ENCODE measurements around the gene IKZF3. TPM values are rescaled to one million over a fixed set of nuclear protein-coding genes. Genes with fewer than 3 reads are reported as not detected.
"Not testable (repeated sequence)": the region's sequence is repeated elsewhere in the genome, so short reads cannot be mapped to it uniquely, and the experiment has no call there.

The IKZF3 gene
- total RNA-seq, 2 donors from 2014 or later: 0.37 to 0.51 TPM

GRCh38 chr17:39750131-39751015, 113.7 kb downstream of the IKZF3 start:
- Histone ChIP-seq H3K4me1 (peaks cover 0 to 28% of the 10 kb centered on the region in 2 donors), H3K36me3 (no peaks in the 10 kb centered on the region), H3K4me3 (no peak overlapping the region), H3K27ac (no peak overlapping the region), H3K9me3 (no peaks in the 10 kb centered on the region), H3K27me3 (no peaks in the 10 kb centered on the region)
- DNase-seq (ENCODE audit: low spot score): no peak
- no peak for TF ChIP-seq CTCF (IDR thresholded peaks at IDR 0.05)

GRCh38 chr17:39748444-39749034, 115.6 kb downstream of the IKZF3 start:
- H3K36me3 ChIP-seq; H3K9me3 ChIP-seq; H3K27me3 ChIP-seq; H3K27ac ChIP-seq; H3K4me3 ChIP-seq; DNase-seq (ENCODE audit: low spot score): not testable (repeated sequence)
- H3K4me1 ChIP-seq: peaks cover 0 to 18% of the 10 kb centered on the region in 2 donors

GRCh38 chr17:39747745-39748144, 116.4 kb downstream of the IKZF3 start:
- Histone ChIP-seq H3K36me3 (no peaks in the 10 kb centered on the region), H3K27me3 (no peaks in the 10 kb centered on the region), H3K4me1 (peaks cover 0 to 10% of the 10 kb centered on the region in 2 donors), H3K4me3 (no peak overlapping the region), H3K9me3 (no peaks in the 10 kb centered on the region), H3K27ac (no peak overlapping the region)
- TF ChIP-seq CTCF (IDR thresholded peaks at IDR 0.05): no peak
- DNase-seq (ENCODE audit: low spot score): no peak

- H3K27me3 ChIP-seq: no peaks in the 10 kb centered on the region
- TF ChIP-seq CTCF (IDR thresholded peaks at IDR 0.05): no peak
- no peak overlapping the region for H3K27ac ChIP-seq
- no peak for DNase-seq (ENCODE audit: low spot score)
- peaks cover 0 to 14% of the 10 kb centered on the region in 2 donors for H3K4me1 ChIP-seq
- no peaks in the 10 kb centered on the region for H3K9me3 ChIP-seq
- no peak overlapping the region for H3K4me3 ChIP-seq
- H3K36me3 ChIP-seq: no peaks in the 10 kb centered on the region
Measured at GRCh38 chr17:39746145-39746461, 118.0 kb downstream of the IKZF3 start.

GRCh38 chr17:39745335-39746144, 118.6 kb downstream of the IKZF3 start:
- H3K27me3 ChIP-seq: no peaks in the 10 kb centered on the region
- H3K9me3 ChIP-seq: no peaks in the 10 kb centered on the region
- DNase-seq (ENCODE audit: low spot score): no peak
- no peaks in the 10 kb centered on the region for H3K36me3 ChIP-seq
- no peak for TF ChIP-seq CTCF (IDR thresholded peaks at IDR 0.05)
- no peak overlapping the region for H3K4me3 ChIP-seq
- no peak overlapping the region for H3K27ac ChIP-seq
- H3K4me1 ChIP-seq: peaks cover 0 to 16% of the 10 kb centered on the region in 2 donors

GRCh38 chr17:39744836-39745215, 119.3 kb downstream of the IKZF3 start:
- H3K4me3 ChIP-seq: no peak overlapping the region
- H3K9me3 ChIP-seq: no peaks in the 10 kb centered on the region
- no peak for DNase-seq (ENCODE audit: low spot score)
- H3K27ac ChIP-seq: no peak overlapping the region
- peaks cover 0 to 4% of the 10 kb centered on the region in 2 donors for H3K27me3 ChIP-seq
- H3K36me3 ChIP-seq: no peaks in the 10 kb centered on the region
- H3K4me1 ChIP-seq: peaks cover 0 to 16% of the 10 kb centered on the region in 2 donors
- no peak for TF ChIP-seq CTCF (IDR thresholded peaks at IDR 0.05)

Data from right atrium auricular region (tissue), 2 donors.